GM12891 (cell line): ENCODE measurements around the gene SLC2A13.

ENCODE experiments used
- POLR2A ChIP-seq: IDR thresholded peaks from 2 replicates; pipeline ENCODE4 v1.6.1; 2011; ENCODE audit warnings: low read depth, low read length, control low read depth
- POLR2AphosphoS5 ChIP-seq: IDR thresholded peaks from 2 replicates; pipeline ENCODE4 v1.6.1; 2011; ENCODE audit warnings: low read depth, low read length, control low read depth
- TAF1 ChIP-seq: IDR thresholded peaks from 2 replicates; pipeline ENCODE4 v1.6.1; 2011; ENCODE audit warnings: low read depth, low read length, control low read depth

GRCh38 chr12:40107803-40108620 lies 2.1 kb upstream of the SLC2A13 start:
- TF ChIP-seq POLR2A (no peak), POLR2AphosphoS5 (no peak), TAF1 (no peak)
